WERI-Rb-1 (cell line): ENCODE results near the gene HTR3D.
"Not testable (repeated sequence)": the region's sequence is repeated elsewhere in the genome, so short reads cannot be mapped to it uniquely, and the experiment has no call there.

Source experiments
- DNase-seq: peaks from one replicate; pipeline ENCODE4 v3.0.0-alpha.2; 2020
- H3K27ac ChIP-seq: fragments of 250-450 bp; sonication (Bioruptor Pico); 2 replicates; pipeline ENCODE4 v1.5.1; 2020; ENCODE audit warnings: mild to moderate bottlenecking, moderate library complexity
- H3K27me3 ChIP-seq: fragments of 250-450 bp; sonication (Bioruptor Pico); 2 replicates; pipeline ENCODE4 v1.5.1; 2021; ENCODE audit warnings: mild to moderate bottlenecking, low read depth, moderate library complexity; ENCODE audit not compliant: insufficient read depth, severe bottlenecking
- H3K36me3 ChIP-seq: fragments of 250-450 bp; sonication (Bioruptor Pico); 2 replicates; pipeline ENCODE4 v1.5.1; 2020; ENCODE audit warnings: mild to moderate bottlenecking, moderate library complexity
- H3K4me3 ChIP-seq: 2 replicates; pipeline ENCODE4 v1.5.1; 2011; ENCODE audit warnings: low read depth, mild to moderate bottlenecking, control low read depth, low read length
- H3K9me3 ChIP-seq: fragments of 250-450 bp; sonication (Bioruptor Pico); 2 replicates; pipeline ENCODE4 v1.5.1; 2021; ENCODE audit warnings: mild to moderate bottlenecking, moderate library complexity; ENCODE audit not compliant: severe bottlenecking
- CTCF ChIP-seq: IDR thresholded peaks from 2 replicates; pipeline ENCODE4 v1.5.1; 2011; ENCODE audit warnings: low read depth, mild to moderate bottlenecking, control low read depth, inconsistent platforms, low read length

The HTR3D gene

GRCh38 chr3:184058029-184058428 is 26.5 kb downstream of the HTR3D start:
- TF ChIP-seq CTCF, result no peak
- no peak for DNase-seq
- no peaks in the 10 kb centered on the region for H3K36me3 ChIP-seq
- H3K27me3 ChIP-seq, result no peaks in the 10 kb centered on the region
- no peaks in the 10 kb centered on the region for H3K9me3 ChIP-seq
- H3K4me3 ChIP-seq, result no peak overlapping the region
- H3K27ac ChIP-seq, result no peak overlapping the region

GRCh38 chr3:184059424-184059823 is 27.9 kb downstream of the HTR3D start:
- no peak for TF ChIP-seq CTCF

GRCh38 chr3:184062637-184063036 is 31.1 kb downstream of the HTR3D start:
- no peak for DNase-seq
- Histone ChIP-seq H3K36me3 (no peaks in the 10 kb centered on the region), H3K27ac (no peak overlapping the region), H3K27me3 (no peaks in the 10 kb centered on the region), H3K4me3 (no peak overlapping the region), H3K9me3 (no peaks in the 10 kb centered on the region)
- no peak for TF ChIP-seq CTCF

More at GRCh38 chr3:184059424-184059823, 27.9 kb downstream of the HTR3D start:
- H3K36me3 ChIP-seq, result no peaks in the 10 kb centered on the region
- no peak overlapping the region for H3K27ac ChIP-seq
- H3K4me3 ChIP-seq, result no peak overlapping the region
- no peak for DNase-seq
- H3K9me3 ChIP-seq, result no peaks in the 10 kb centered on the region
- H3K27me3 ChIP-seq, result no peaks in the 10 kb centered on the region

DNA sequence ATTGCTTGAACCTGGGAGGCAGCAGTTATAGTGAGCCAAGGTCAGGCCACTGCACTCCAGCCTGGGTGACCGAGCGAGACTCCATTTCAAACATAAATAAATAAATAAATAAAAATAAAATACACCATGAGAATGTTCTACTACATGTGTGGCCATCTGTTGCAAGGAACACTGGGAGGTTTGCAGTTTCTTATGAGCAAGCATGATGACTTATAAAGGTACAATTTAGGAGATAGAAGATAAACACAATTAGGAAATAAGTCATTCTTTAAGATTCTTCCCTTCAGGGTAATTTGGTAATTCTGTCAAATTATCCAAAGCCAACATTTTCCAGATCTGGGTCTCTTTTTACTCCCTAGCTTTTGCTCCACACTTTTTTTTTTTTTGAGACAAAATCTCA is 34.7 kb downstream of the HTR3D start:
- H3K27me3 ChIP-seq, result no peaks in the 10 kb centered on the region
- H3K4me3 ChIP-seq, result no peak overlapping the region
- H3K27ac ChIP-seq, result no peak overlapping the region
- TF ChIP-seq CTCF, result no peak
- DNase-seq, result no peak
- no peaks in the 10 kb centered on the region for H3K9me3 ChIP-seq
- H3K36me3 ChIP-seq, result no peaks in the 10 kb centered on the region

DNA sequence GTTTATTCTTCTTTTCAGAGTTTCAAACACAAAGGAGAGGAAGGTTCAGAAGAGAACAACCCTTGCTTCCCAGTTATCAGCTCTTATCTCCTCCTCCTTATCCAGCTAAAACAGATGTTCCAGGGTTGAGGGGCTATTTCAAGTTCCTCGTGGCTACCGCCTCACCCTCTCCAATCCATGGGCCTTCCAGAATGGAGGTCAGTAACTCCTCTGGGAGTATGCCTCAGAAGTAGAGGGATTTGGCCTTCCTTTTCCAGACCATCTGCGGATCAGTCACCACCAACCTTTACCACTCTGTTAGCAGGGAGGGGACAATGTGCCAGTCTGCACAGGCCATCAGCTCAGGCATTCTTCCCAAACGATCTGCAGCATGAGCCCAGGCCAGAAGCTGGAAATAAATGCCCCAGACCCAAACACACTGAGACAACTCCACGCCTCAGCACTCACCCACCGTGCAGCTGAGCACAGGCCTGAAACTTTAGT is 36.1 kb downstream of the HTR3D start:
- Histone ChIP-seq H3K27me3 (no peaks in the 10 kb centered on the region), H3K36me3 (no peaks in the 10 kb centered on the region), H3K9me3 (no peaks in the 10 kb centered on the region), H3K27ac (no peak overlapping the region), H3K4me3 (no peak overlapping the region)
- no peak for TF ChIP-seq CTCF
- no peak for DNase-seq

GRCh38 chr3:184068344-184068743 is 36.8 kb downstream of the HTR3D start:
- no peaks in the 10 kb centered on the region for H3K36me3 ChIP-seq
- no peaks in the 10 kb centered on the region for H3K27me3 ChIP-seq
- H3K27ac ChIP-seq, result no peak overlapping the region
- TF ChIP-seq CTCF, result no peak
- no peaks in the 10 kb centered on the region for H3K9me3 ChIP-seq
- no peak for DNase-seq
- H3K4me3 ChIP-seq, result no peak overlapping the region

- H3K27ac ChIP-seq, H3K36me3 ChIP-seq, DNase-seq, H3K4me3 ChIP-seq, H3K27me3 ChIP-seq, H3K9me3 ChIP-seq: not testable (repeated sequence)
These were observed 39.6 kb downstream of the HTR3D start for GRCh38 chr3:184071142-184071541.
